ENCODE data around the gene RPL7L1.
A peak's percentile ranks its signal among the peaks of the same experiment; 100 is the strongest.
"Not testable (repeated sequence)": the region's sequence is repeated elsewhere in the genome, so short reads cannot be mapped to it uniquely, and the experiment has no call there.

Gene RPL7L1

DNA sequence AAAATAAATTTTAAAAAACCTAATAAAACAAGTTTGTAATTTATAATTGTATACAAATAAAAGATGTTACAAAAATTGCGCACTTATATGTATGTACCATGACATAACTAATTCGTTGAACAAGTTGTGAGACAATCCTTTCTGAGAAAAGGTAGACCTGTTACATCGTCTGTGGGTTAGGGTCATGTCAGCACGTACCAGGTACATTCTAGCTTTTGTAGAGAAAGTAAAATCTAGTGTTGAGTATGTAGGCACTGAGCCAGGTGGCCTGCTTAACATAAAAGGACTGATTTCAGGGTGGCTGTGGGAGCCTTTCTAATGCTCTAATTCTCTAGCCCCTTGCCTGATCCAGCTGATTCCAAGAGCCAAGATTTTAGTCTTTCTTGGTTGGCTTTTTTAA, 10.4 kb downstream of the RPL7L1 start:
- DNase-seq (ENCODE audit: insufficient read length, low spot score) (no peak), FAIRE-seq (no peak)

DNA sequence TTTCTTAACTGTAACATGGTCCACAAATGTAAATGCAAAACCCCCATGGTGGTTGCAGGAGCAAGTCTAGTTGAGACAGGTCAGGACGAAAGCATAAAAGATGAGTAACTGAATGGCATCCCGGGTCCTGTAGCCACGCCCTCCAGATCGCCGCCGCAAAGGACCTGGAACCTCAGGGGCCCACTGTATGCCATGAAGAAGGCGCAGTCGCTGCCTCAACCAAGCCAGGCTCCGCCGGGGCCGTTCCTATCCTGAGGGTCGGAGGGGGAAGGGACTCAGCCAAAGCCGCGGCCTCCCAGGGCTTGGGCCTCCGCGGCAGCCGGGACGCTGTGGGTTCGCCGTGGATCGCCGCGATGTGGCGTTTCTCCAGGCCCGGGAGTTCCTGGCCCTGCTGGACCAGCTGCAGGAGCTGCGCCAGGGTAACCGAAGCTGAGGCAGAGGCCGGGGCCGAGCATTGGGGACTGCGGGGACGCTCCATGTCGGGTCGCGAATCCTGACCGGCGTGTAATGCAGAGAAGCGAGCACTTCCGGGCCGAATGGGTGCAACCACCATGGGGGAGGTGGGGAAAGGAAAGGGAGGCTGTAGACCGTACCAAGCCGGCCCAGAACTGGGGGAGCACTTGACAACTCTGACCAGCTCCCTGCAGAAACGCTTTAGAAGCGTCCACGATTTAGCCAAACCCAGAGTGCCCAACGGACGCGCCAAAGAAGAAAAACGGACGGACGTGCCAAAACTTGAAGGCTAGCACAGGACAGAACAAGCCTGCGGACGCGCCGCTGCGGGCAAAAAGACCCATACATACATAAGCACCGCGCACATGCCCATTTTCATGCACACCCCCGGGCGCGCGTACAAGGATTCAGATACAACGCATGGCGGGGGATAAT, 11.1 kb downstream of the RPL7L1 start:
- DNase-seq (ENCODE audit: insufficient read length, low spot score) (peak; percentile 89), FAIRE-seq (peak; percentile 92)
- peak; percentile 34; the same call in 1 of the 2 replicates for TF ChIP-seq SPI1 (IDR thresholded peaks at IDR 0.05; ENCODE audit: low read depth, low read length)
- no peak for TF ChIP-seq PAX5 (IDR thresholded peaks at IDR 0.05; ENCODE audit: insufficient read depth, low read length, severe bottlenecking)
- peak; percentile 77; the same call in 1 of the 2 replicates for TF ChIP-seq POU2F2 (IDR thresholded peaks at IDR 0.05; ENCODE audit: low read depth, low read length)
- peak; percentile 82 for TF ChIP-seq TAF1 (IDR thresholded peaks at IDR 0.05; ENCODE audit: low read depth, low read length)
- TF ChIP-seq POLR2AphosphoS5 (IDR thresholded peaks at IDR 0.05; ENCODE audit: low read depth, low read length), result peak; percentile 98
- TF ChIP-seq POLR2A (IDR thresholded peaks at IDR 0.05; ENCODE audit: low read depth, low read length), result peak; percentile 98

More for the DNA sequence above, 10.4 kb downstream of the RPL7L1 start:
- TF ChIP-seq POLR2A (IDR thresholded peaks at IDR 0.05; ENCODE audit: low read depth, low read length), result no peak
- TF ChIP-seq PAX5 (IDR thresholded peaks at IDR 0.05; ENCODE audit: insufficient read depth, low read length, severe bottlenecking), result no peak
- no peak for TF ChIP-seq SPI1 (IDR thresholded peaks at IDR 0.05; ENCODE audit: low read depth, low read length)
- TF ChIP-seq TAF1 (IDR thresholded peaks at IDR 0.05; ENCODE audit: low read depth, low read length), result no peak
- TF ChIP-seq POU2F2 (IDR thresholded peaks at IDR 0.05; ENCODE audit: low read depth, low read length), result no peak
- no peak for TF ChIP-seq POLR2AphosphoS5 (IDR thresholded peaks at IDR 0.05; ENCODE audit: low read depth, low read length)

DNA sequence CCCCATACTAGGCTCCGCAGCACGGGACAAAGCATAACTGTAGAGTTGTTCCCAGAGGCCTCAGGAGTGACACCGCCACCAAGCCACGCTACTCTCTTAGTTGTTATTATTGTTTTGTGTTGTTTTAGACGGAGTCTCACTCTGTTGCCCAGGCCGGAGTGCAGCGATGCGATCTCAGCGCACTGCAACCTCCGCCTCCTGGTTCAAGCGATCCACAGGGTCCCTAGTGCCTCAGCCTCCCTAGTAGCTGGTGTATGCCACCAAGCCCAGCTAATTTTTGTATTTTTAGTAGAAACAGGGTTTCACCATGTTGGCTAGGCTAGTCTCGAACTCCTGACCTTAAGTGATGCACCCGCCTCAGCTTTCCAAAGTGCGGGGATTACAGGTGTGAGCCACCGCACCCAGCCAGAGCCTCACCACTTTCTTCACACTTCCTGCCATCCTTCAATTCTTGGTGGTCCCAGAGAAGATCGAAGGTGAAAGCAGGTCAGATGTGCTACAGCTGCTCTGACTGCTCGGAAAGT, 11.8 kb downstream of the RPL7L1 start:
- DNase-seq (ENCODE audit: insufficient read length, low spot score) (no peak), FAIRE-seq (no peak)

DNA sequence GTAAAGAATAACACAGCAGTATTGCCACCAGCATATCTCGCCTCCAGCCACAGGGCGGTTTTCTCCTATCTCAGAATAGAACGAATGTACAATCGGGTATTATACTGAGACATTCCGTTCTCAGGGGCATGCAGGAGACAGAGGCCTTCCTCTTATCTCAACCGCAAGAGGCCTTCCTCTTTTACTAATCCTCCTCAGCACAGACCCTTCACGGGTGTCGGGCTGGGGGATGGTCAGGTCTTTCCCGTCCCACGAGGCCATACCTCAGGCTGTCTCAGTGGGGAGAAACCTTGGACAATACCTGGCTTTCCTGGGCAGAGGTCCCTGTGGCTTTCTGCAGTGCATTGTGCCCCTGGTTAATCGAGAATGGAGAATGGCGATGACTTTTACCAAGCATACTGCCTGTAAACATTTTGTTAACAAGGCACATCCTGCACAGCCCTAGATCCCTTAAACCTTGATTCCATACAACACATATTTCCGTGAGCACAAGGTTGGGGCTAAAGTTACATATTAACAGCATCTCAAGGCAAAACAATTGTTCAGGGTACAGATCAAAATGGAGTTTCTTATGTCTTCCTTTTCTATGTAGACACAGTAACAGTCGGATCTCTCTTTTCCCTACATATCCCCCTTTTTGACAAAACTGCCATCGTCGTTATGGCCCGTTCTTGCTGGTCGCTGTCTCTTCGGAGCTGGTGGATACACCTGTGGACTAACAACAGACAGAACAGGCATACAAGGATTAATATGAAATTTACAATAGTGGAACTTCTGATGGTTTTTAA, 14.8 kb downstream of the RPL7L1 start:
- DNase-seq (ENCODE audit: insufficient read length, low spot score); FAIRE-seq: not testable (repeated sequence)
- TF ChIP-seq SPI1 (IDR thresholded peaks at IDR 0.05; ENCODE audit: low read depth, low read length), result peak; percentile 50

More for the DNA sequence above, 11.8 kb downstream of the RPL7L1 start:
- TF ChIP-seq POLR2AphosphoS5 (IDR thresholded peaks at IDR 0.05; ENCODE audit: low read depth, low read length), result no peak
- TF ChIP-seq TAF1 (IDR thresholded peaks at IDR 0.05; ENCODE audit: low read depth, low read length), result no peak
- TF ChIP-seq SPI1 (IDR thresholded peaks at IDR 0.05; ENCODE audit: low read depth, low read length), result no peak
- no peak for TF ChIP-seq POU2F2 (IDR thresholded peaks at IDR 0.05; ENCODE audit: low read depth, low read length)
- TF ChIP-seq POLR2A (IDR thresholded peaks at IDR 0.05; ENCODE audit: low read depth, low read length), result no peak
- TF ChIP-seq PAX5 (IDR thresholded peaks at IDR 0.05; ENCODE audit: insufficient read depth, low read length, severe bottlenecking), result no peak

DNA sequence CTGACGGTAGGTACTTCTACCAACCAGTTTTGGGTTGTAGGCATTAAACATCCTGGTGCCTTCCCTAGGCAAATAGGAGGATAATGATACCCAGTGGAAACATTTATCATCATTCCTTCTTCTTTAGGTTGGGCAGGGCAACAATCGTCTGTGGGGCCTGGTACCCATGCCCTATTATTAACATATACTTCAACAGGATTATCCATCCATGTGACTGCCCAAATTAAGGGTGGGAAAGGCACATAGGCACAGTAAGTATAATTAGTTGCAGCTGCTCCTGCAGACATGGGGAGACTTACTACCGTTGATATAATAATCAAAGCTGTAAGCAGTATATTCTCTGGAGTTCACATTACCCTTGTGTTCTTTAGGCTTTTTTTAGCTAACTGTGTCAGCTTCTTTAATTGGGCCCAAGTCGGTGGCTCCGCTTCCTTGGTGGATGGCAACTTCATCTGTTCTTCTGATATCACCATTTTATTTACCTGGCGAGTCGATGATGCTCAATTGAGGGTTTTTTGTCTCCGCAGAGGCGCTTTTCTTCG, 16.8 kb downstream of the RPL7L1 start:
- no peak for DNase-seq (ENCODE audit: insufficient read length, low spot score)
- no peak for FAIRE-seq
- TF ChIP-seq SPI1 (IDR thresholded peaks at IDR 0.05; ENCODE audit: low read depth, low read length), result no peak
- TF ChIP-seq TAF1 (IDR thresholded peaks at IDR 0.05; ENCODE audit: low read depth, low read length), result no peak
- TF ChIP-seq POU2F2 (IDR thresholded peaks at IDR 0.05; ENCODE audit: low read depth, low read length), result no peak
- TF ChIP-seq POLR2A (IDR thresholded peaks at IDR 0.05; ENCODE audit: low read depth, low read length), result no peak
- TF ChIP-seq POLR2AphosphoS5 (IDR thresholded peaks at IDR 0.05; ENCODE audit: low read depth, low read length), result no peak
- TF ChIP-seq PAX5 (IDR thresholded peaks at IDR 0.05; ENCODE audit: insufficient read depth, low read length, severe bottlenecking), result no peak

DNA sequence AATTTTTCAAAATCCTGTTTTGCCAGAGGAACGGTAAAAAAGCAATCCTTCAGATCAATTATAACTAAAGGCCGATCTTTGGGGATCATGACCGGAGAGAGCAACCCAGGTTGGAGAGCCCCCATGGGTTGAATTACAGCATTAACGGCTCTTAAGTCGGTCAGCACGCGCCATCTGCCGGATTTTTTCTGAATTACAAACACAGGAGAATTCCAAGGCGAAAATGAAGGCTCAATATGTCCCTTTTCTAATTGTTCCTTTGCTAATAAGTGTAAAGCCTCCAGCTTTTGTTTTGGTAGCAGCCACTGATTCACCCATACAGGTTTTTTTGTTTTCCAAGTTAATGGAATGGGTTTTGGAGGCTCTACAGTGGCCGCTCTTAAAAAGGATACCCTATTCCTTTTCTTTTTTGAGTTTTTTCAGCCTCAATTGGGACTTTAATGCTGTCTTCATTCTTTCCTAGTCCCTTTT, 19.5 kb downstream of the RPL7L1 start:
- DNase-seq (ENCODE audit: insufficient read length, low spot score) (no peak), FAIRE-seq (no peak)
- TF ChIP-seq PAX5 (IDR thresholded peaks at IDR 0.05; ENCODE audit: insufficient read depth, low read length, severe bottlenecking), result no peak
- no peak for TF ChIP-seq POU2F2 (IDR thresholded peaks at IDR 0.05; ENCODE audit: low read depth, low read length)
- TF ChIP-seq TAF1 (IDR thresholded peaks at IDR 0.05; ENCODE audit: low read depth, low read length), result no peak
- no peak for TF ChIP-seq POLR2AphosphoS5 (IDR thresholded peaks at IDR 0.05; ENCODE audit: low read depth, low read length)
- TF ChIP-seq SPI1 (IDR thresholded peaks at IDR 0.05; ENCODE audit: low read depth, low read length), result no peak
- no peak for TF ChIP-seq POLR2A (IDR thresholded peaks at IDR 0.05; ENCODE audit: low read depth, low read length)

DNA sequence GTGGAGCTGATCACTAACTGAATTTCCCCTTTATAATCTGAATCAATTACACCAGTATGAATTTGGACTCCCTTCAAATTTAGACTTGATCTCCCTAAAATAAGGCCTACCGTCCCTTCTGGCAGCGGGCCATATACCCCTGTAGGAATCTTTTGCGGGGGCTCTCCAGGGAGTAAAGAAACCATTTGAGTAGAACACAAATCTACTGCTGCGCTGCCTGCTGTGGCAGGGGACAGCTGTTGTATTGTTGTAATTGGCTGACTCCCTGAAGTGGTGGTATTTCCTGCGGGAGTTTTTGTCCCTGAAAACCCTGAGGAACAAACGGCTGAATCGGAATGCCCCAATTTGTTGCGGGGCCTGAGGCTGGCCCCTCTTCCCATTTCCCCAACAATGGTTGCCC, 20.5 kb downstream of the RPL7L1 start:
- no peak for DNase-seq (ENCODE audit: insufficient read length, low spot score)
- no peak for FAIRE-seq
- no peak for TF ChIP-seq POLR2A (IDR thresholded peaks at IDR 0.05; ENCODE audit: low read depth, low read length)
- no peak for TF ChIP-seq TAF1 (IDR thresholded peaks at IDR 0.05; ENCODE audit: low read depth, low read length)
- TF ChIP-seq POU2F2 (IDR thresholded peaks at IDR 0.05; ENCODE audit: low read depth, low read length), result no peak
- no peak for TF ChIP-seq POLR2AphosphoS5 (IDR thresholded peaks at IDR 0.05; ENCODE audit: low read depth, low read length)
- no peak for TF ChIP-seq SPI1 (IDR thresholded peaks at IDR 0.05; ENCODE audit: low read depth, low read length)
- TF ChIP-seq PAX5 (IDR thresholded peaks at IDR 0.05; ENCODE audit: insufficient read depth, low read length, severe bottlenecking), result no peak

DNA sequence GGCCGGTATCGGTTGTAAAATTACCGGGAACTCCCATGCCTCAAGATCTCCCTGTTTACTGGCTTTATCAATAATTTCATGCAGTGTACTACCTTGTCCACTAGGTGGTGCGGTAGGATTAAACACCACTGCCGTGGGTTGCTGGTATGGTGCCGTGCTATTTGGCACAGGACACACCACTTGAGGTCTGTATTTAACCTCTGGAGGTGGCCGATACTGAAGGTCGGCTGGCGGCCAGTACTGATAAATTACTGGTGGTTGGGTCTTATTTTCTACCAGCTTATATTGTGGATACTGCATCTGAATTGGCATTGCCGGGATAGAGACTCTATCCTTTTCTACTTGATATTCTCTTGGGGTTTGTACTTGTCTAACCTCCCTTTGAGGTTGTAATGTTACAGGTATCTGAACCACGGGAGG, 22.1 kb downstream of the RPL7L1 start:
- FAIRE-seq (peak; percentile 98), DNase-seq (ENCODE audit: insufficient read length, low spot score) (no peak)
- TF ChIP-seq POU2F2 (IDR thresholded peaks at IDR 0.05; ENCODE audit: low read depth, low read length) (peak; percentile 32; the same call in 1 of the 2 replicates), PAX5 (IDR thresholded peaks at IDR 0.05; ENCODE audit: insufficient read depth, low read length, severe bottlenecking) (no peak)
